IMR-90 (cell line): ENCODE measurements around the gene POLR3E. TPM values are rescaled to one million over a fixed set of nuclear protein-coding genes. Genes with fewer than 3 reads are reported as not detected.

Experiments
- ATAC-seq: fragments of 200-7000 bp; cut with Tn5 transposase; 2 replicates; pipeline ENCODE4 v1.9.1; 2020; ENCODE audit warnings: low read depth, mild to moderate bottlenecking, moderate library complexity
- BruUV-seq: library from RNA; stranded (reverse); fragments of 400-500 nt; replicated peaks from 2 replicates; lab custom pipeline; 2021; lab: Mats Ljungman, UMichigan
- CTCF ChIA-PET: fragments of 300-600 bp; formaldehyde crosslinking; extraction: SDS; loops from one replicate; lab custom pipeline; 2021; ENCODE audit warnings: antibody characterized with exemption; lab: Yijun Ruan, JAX
- POLR2A ChIA-PET: fragments of 300-600 bp; sonication (Branson Sonifier 250); formaldehyde crosslinking; loops from one replicate; lab custom pipeline; 2022; ENCODE audit warnings: antibody characterized with exemption; ENCODE audit not compliant: unreplicated experiment; lab: Charles Lee
- DNase-seq: peaks from one replicate; pipeline ENCODE4 v3.0.0; 2013
- H2AFZ ChIP-seq: replicated peaks from 2 replicates; pipeline ENCODE3; 2013; ENCODE audit warnings: low read length, mild to moderate bottlenecking; ENCODE audit not compliant: poor library complexity
- H2AK5ac ChIP-seq: 2 replicates; pipeline ENCODE4 v1.6.1; 2013; ENCODE audit warnings: low read depth, low read length, inconsistent platforms
- H2AK9ac ChIP-seq: replicated peaks from 2 replicates; pipeline ENCODE3; 2013; ENCODE audit warnings: mild to moderate bottlenecking, low read depth, low read length, moderate library complexity; ENCODE audit not compliant: poor library complexity
- H2BK120ac ChIP-seq: 2 replicates; pipeline ENCODE4 v1.6.1; 2013; ENCODE audit warnings: low read depth, low read length, inconsistent platforms
- H2BK15ac ChIP-seq: 3 replicates; pipeline ENCODE4 v1.6.1; 2013; ENCODE audit warnings: low read depth, low read length, inconsistent platforms
- H2BK20ac ChIP-seq: 2 replicates; pipeline ENCODE4 v1.6.1; 2013; ENCODE audit warnings: low read depth, mild to moderate bottlenecking, inconsistent platforms, low read length, moderate library complexity
- H2BK5ac ChIP-seq: 2 replicates; pipeline ENCODE4 v1.6.1; 2013; ENCODE audit warnings: mild to moderate bottlenecking, low read depth, low read length, inconsistent platforms; ENCODE audit not compliant: poor library complexity, severe bottlenecking
- H3K14ac ChIP-seq: replicated peaks from 2 replicates; pipeline ENCODE4 v1.6.1; 2013; ENCODE audit warnings: low read depth, low read length, inconsistent platforms
- H3K18ac ChIP-seq: 2 replicates; pipeline ENCODE4 v1.6.1; 2013; ENCODE audit warnings: low read depth, low read length, control low read depth
- H3K23ac ChIP-seq: 2 replicates; pipeline ENCODE4 v1.6.1; 2013; ENCODE audit warnings: low read depth, low read length, inconsistent platforms
- H3K27ac ChIP-seq: 2 replicates; pipeline ENCODE4 v1.5.1; 2013; ENCODE audit warnings: mild to moderate bottlenecking, control low read depth, low read length; ENCODE audit not compliant: insufficient read depth
- H3K27me3 ChIP-seq: 2 replicates; pipeline ENCODE4 v1.6.1; 2013; ENCODE audit warnings: low read length; ENCODE audit not compliant: control insufficient read depth, insufficient read depth
- H3K36me3 ChIP-seq: 2 replicates; pipeline ENCODE4 v1.6.1; 2013; ENCODE audit warnings: low read length, mixed read lengths; ENCODE audit not compliant: control insufficient read depth, insufficient read depth
- H3K4ac ChIP-seq: 2 replicates; pipeline ENCODE4 v1.6.1; 2013; ENCODE audit warnings: low read depth, low read length, inconsistent platforms
- H3K4me1 ChIP-seq: 2 replicates; pipeline ENCODE4 v1.6.1; 2013; ENCODE audit warnings: low read length, mixed read lengths; ENCODE audit not compliant: control insufficient read depth, insufficient read depth
- H3K4me2 ChIP-seq: 2 replicates; pipeline ENCODE4 v1.6.1; 2013; ENCODE audit warnings: low read depth, mild to moderate bottlenecking, control low read depth, low read length, moderate library complexity
- H3K4me3 ChIP-seq: 2 replicates; pipeline ENCODE4 v1.5.1; 2013; ENCODE audit warnings: low read depth, mild to moderate bottlenecking, control low read depth, low read length, moderate library complexity; ENCODE audit not compliant: insufficient read depth
- H3K56ac ChIP-seq: 2 replicates; pipeline ENCODE4 v1.6.1; 2013; ENCODE audit warnings: low read length, inconsistent platforms; ENCODE audit not compliant: insufficient read depth; ENCODE audit errors: extremely low read depth
- H3K79me1 ChIP-seq, 2 experiments: 2 replicates each; pipeline ENCODE4 v1.6.1; 2013; ENCODE audit warnings: low read length in 2 of 2, inconsistent platforms in 1 of 2, low read depth in 1 of 2
- H3K9ac ChIP-seq: 2 replicates; pipeline ENCODE4 v1.6.1; 2013; ENCODE audit warnings: low read depth, low read length, control low read depth
- H3K9me1 ChIP-seq: 2 replicates; pipeline ENCODE4 v1.6.1; 2013; ENCODE audit warnings: low read length, inconsistent platforms; ENCODE audit not compliant: insufficient read depth
- H3K9me3 ChIP-seq: 2 replicates; pipeline ENCODE4 v1.6.1; 2013; ENCODE audit warnings: low read length; ENCODE audit not compliant: control insufficient read depth, insufficient read depth
- H4K20me1 ChIP-seq: 2 replicates; pipeline ENCODE4 v1.6.1; 2013; ENCODE audit warnings: low read length, inconsistent platforms; ENCODE audit not compliant: insufficient read depth
- H4K5ac ChIP-seq: 2 replicates; pipeline ENCODE4 v1.6.1; 2013; ENCODE audit warnings: mild to moderate bottlenecking, low read depth, low read length, control low read depth
- H4K8ac ChIP-seq, 2 experiments: 2 replicates each; pipeline ENCODE4 v1.6.1; 2013; ENCODE audit warnings: low read depth in 2 of 2, low read length in 2 of 2, control low read depth in 1 of 2, inconsistent platforms in 1 of 2
- H4K91ac ChIP-seq: 2 replicates; pipeline ENCODE4 v1.6.1; 2013; ENCODE audit warnings: low read depth, low read length, inconsistent platforms; ENCODE audit not compliant: insufficient read depth
- BHLHE40 ChIP-seq: fragments of 150-350 bp; IDR thresholded peaks from 2 replicates; pipeline ENCODE4 v1.6.1; 2016; ENCODE audit warnings: mild to moderate bottlenecking, low read depth, low read length
- CHD1 ChIP-seq: IDR thresholded peaks from 2 replicates; pipeline ENCODE4 v1.6.1; 2012; ENCODE audit warnings: low read depth, low read length, improper control_type of control experiment
- CTCF ChIP-seq: conservative IDR thresholded peaks from 2 replicates; pipeline ENCODE4 v1.5.1; 2012; ENCODE audit warnings: mild to moderate bottlenecking, low read depth, low read length, improper control_type of control experiment
- ELK1 ChIP-seq: fragments of 150-350 bp; IDR thresholded peaks from 2 replicates; pipeline ENCODE4 v1.6.1; 2016; ENCODE audit warnings: low read depth, mild to moderate bottlenecking, low read length, moderate library complexity, borderline replicate concordance
- FOS ChIP-seq: fragments of 150-350 bp; IDR thresholded peaks from 2 replicates; pipeline ENCODE4 v1.6.1; 2016; ENCODE audit warnings: low read depth, low read length
- MAFK ChIP-seq: IDR thresholded peaks from 2 replicates; pipeline ENCODE4 v1.6.1; 2012; ENCODE audit warnings: low read depth, low read length, improper control_type of control experiment
- MAZ ChIP-seq: IDR thresholded peaks from 2 replicates; pipeline ENCODE4 v1.6.1; 2012; ENCODE audit warnings: low read depth, mild to moderate bottlenecking, low read length, improper control_type of control experiment, moderate library complexity, borderline replicate concordance
- MXI1 ChIP-seq: IDR thresholded peaks from 2 replicates; pipeline ENCODE4 v1.6.1; 2012; ENCODE audit warnings: low read depth, mild to moderate bottlenecking, low read length, moderate library complexity, borderline replicate concordance
- NFE2L2 ChIP-seq: fragments of 150-350 bp; IDR thresholded peaks from 2 replicates; pipeline ENCODE4 v1.6.1; 2016; ENCODE audit warnings: low read depth, mild to moderate bottlenecking, low read length
- POLR2A ChIP-seq: IDR thresholded peaks from 2 replicates; pipeline ENCODE4 v1.6.1; 2012; ENCODE audit warnings: mild to moderate bottlenecking, low read depth, low read length
- RAD21 ChIP-seq: IDR thresholded peaks from 2 replicates; pipeline ENCODE4 v1.6.1; 2012; ENCODE audit warnings: low read length, improper control_type of control experiment
- RCOR1 ChIP-seq: IDR thresholded peaks from 2 replicates; pipeline ENCODE4 v1.6.1; 2012; ENCODE audit warnings: mild to moderate bottlenecking, low read length, improper control_type of control experiment; ENCODE audit not compliant: insufficient replicate concordance
- RFX5 ChIP-seq: IDR thresholded peaks from 2 replicates; pipeline ENCODE4 v1.8.0; 2012; ENCODE audit warnings: low read depth, mild to moderate bottlenecking, low read length, moderate library complexity
- SMC3 ChIP-seq: fragments of 150-350 bp; IDR thresholded peaks from 2 replicates; pipeline ENCODE4 v1.6.1; 2016; ENCODE audit warnings: low read depth, mild to moderate bottlenecking, antibody characterized with exemption, low read length, moderate library complexity
- USF2 ChIP-seq: fragments of 150-350 bp; IDR thresholded peaks from 2 replicates; pipeline ENCODE4 v1.6.1; 2017; ENCODE audit warnings: mild to moderate bottlenecking, antibody characterized with exemption, low read length, low read depth
- WGBS, 2 experiments: methylation state at CpG; one replicate each; pipeline versions ENCODE4 v1.1.5 to v1.1.7; 2013; ENCODE audit warnings: missing lambda C conversion rate in 2 of 2; ENCODE audit not compliant: insufficient read length in 1 of 2; ENCODE audit errors: extremely low coverage in 2 of 2; 5-methylcytosine and 5-hydroxymethylcytosine counted together
- dilution Hi-C: fragments of 300-500 bp; cut with HindIII; formaldehyde crosslinking; loops from one replicate; pipeline ENCODE4 v1.14.3; 2018; ENCODE audit warnings: low sequenced_read_pairs; ENCODE audit not compliant: unreplicated experiment
- in situ Hi-C: fragments of 300-500 bp; cut with MboI; formaldehyde crosslinking; loops from 3 replicates; pipeline ENCODE4 v1.14.3; 2019; ENCODE audit warnings: low sequenced_read_pairs, inconsistent platforms, mixed read lengths
- intact Hi-C: fragments of 100-400 bp; cut with micrococcal nuclease; formaldehyde crosslinking; loops from 2 replicates; pipeline ENCODE4 v1.10.0; 2022
- polyA plus RNA-seq, 3 experiments: library from polyadenylated mRNA; depleted of rRNA; stranded (reverse); fragments of >200 nt; gene quantifications; 2 replicates each; pipeline ENCODE4 v1.2.3, GENCODE V29; 2012; ENCODE audit warnings: low replicate concordance in 1 of 3
- total RNA-seq: library from RNA; depleted of rRNA; stranded (reverse); fragments of >200 nt; gene quantifications from 2 replicates; pipeline ENCODE4 v1.2.3, GENCODE V29; 2012

POLR3E gene
- total and polyA plus RNA-seq, 2 of the 4 experiments (the other 2 are of a cell fraction) = 19.9 to 46.0 TPM

GRCh38 chr16:22266546-22266945 is 30.7 kb upstream of the POLR3E start:
- CTCF ChIA-PET = no interaction called here
- in situ Hi-C loops (no loop called here), intact Hi-C loops (no loop called here)

More at GRCh38 chr16:22266546-22266945, 30.7 kb upstream of the POLR3E start:
- no peak overlapping the region for H2BK15ac ChIP-seq
- no peak overlapping the region for H3K4me3 ChIP-seq
- no peak overlapping the region for H3K27ac ChIP-seq
- no peak overlapping the region for H3K4me2 ChIP-seq
- H3K27me3 ChIP-seq = no peaks in the 10 kb centered on the region
- H2BK20ac ChIP-seq = no peak overlapping the region
- no peaks in the 10 kb centered on the region for H3K9me3 ChIP-seq
- DNase-seq (no peak), ATAC-seq (no peak)
- no TSS peak for BruUV-seq
- no peak overlapping the region for H2AFZ ChIP-seq
- peaks cover 55% of the 10 kb centered on the region for H3K36me3 ChIP-seq
- H2AK9ac ChIP-seq = no peak overlapping the region
- no peak overlapping the region for H2AK5ac ChIP-seq
- no peak overlapping the region for H4K8ac ChIP-seq
- no peaks in the 10 kb centered on the region for H4K20me1 ChIP-seq
- H3K9me1 ChIP-seq = 0 out of 2 replicates have a peak, but pooled peaks cover 7% of the 10 kb centered on the region
- 96% methylated on average over 11 of the region's 19 CpGs; no CpG with 5 or more reads in 1 of the 2 experiments for WGBS, 2 experiments
- H4K91ac ChIP-seq = no peak overlapping the region
- no peak overlapping the region for H3K14ac ChIP-seq
- H3K4me1 ChIP-seq = no peaks in the 10 kb centered on the region
- POLR2A ChIA-PET = no interaction called here
- no peak overlapping the region for H3K9ac ChIP-seq
- H3K4ac ChIP-seq = no peak overlapping the region
- H4K5ac ChIP-seq = no peak overlapping the region
- H3K79me1 ChIP-seq = no peaks in the 10 kb centered on the region
- H2BK5ac ChIP-seq = no peak overlapping the region
- no peak overlapping the region for H3K56ac ChIP-seq
- TF ChIP-seq CTCF (no peak), RFX5 (no peak), RAD21 (no peak), MAFK (no peak), NFE2L2 (no peak), FOS (no peak), SMC3 (no peak), MAZ (no peak), POLR2A (no peak), USF2 (no peak), CHD1 (no peak), BHLHE40 (no peak), ELK1 (no peak), RCOR1 (no peak), MXI1 (no peak)
- dilution Hi-C loops = no loop called here
- no peak overlapping the region for H2BK120ac ChIP-seq
- no peak overlapping the region for H3K18ac ChIP-seq
- H3K23ac ChIP-seq = no peak overlapping the region
